H1 (cell line): ENCODE data around the gene PELO. TPM values are rescaled to one million over a fixed set of nuclear protein-coding genes. Genes with fewer than 3 reads are reported as not detected.
A peak's percentile ranks its signal among the peaks of the same experiment; 100 is the strongest.

Source experiments
- CTCF ChIA-PET: fragments of 300-600 bp; sonication (Branson Sonifier 250); formaldehyde crosslinking; loops from one replicate; lab custom pipeline; 2021; ENCODE audit not compliant: partially characterized antibody; lab: Charles Lee
- POLR2A ChIA-PET: fragments of 300-600 bp; sonication (Branson Sonifier 250); formaldehyde crosslinking; loops from one replicate; lab custom pipeline; 2021; ENCODE audit warnings: inconsistent platforms; ENCODE audit not compliant: partially characterized antibody; lab: Charles Lee
- DNase-seq, 2 experiments: peaks; one replicate each; pipeline versions ENCODE4 v3.0.0 to v3.0.0-alpha.2; 2010 to 2022; ENCODE audit warnings: low spot score in 2 of 2, low read depth in 1 of 2, mixed read lengths in 1 of 2
- FAIRE-seq: peaks from 2 replicates; lab custom pipeline; 2011; peaks lifted over from hg19 to GRCh38; lab: Jason Lieb, UNC
- H2AFZ ChIP-seq: 2 replicates; pipeline ENCODE4 v1.8.1; 2012; ENCODE audit warnings: low read length, inconsistent platforms
- H2AK5ac ChIP-seq: 2 replicates; pipeline ENCODE4 v1.6.1; 2013; ENCODE audit warnings: low read depth, low read length
- H2BK120ac ChIP-seq: replicated peaks from 2 replicates; pipeline ENCODE3; 2013; ENCODE audit warnings: low read depth, low read length, inconsistent platforms
- H2BK12ac ChIP-seq: 2 replicates; pipeline ENCODE4 v1.6.1; 2013; ENCODE audit warnings: low read depth, low read length
- H2BK15ac ChIP-seq: 2 replicates; pipeline ENCODE4 v1.6.1; 2013; ENCODE audit warnings: low read length
- H2BK20ac ChIP-seq: 2 replicates; pipeline ENCODE4 v1.6.1; 2013; ENCODE audit warnings: low read length
- H2BK5ac ChIP-seq: 2 replicates; pipeline ENCODE4 v1.6.1; 2013; ENCODE audit warnings: low read depth, low read length
- H3K14ac ChIP-seq: 2 replicates; pipeline ENCODE4 v1.6.1; 2013; ENCODE audit warnings: inconsistent platforms; ENCODE audit not compliant: insufficient read length
- H3K18ac ChIP-seq: 2 replicates; pipeline ENCODE4 v1.6.1; 2013; ENCODE audit warnings: low read length; ENCODE audit errors: extremely low read depth
- H3K23ac ChIP-seq: 2 replicates; pipeline ENCODE4 v1.6.1; 2013; ENCODE audit warnings: inconsistent platforms; ENCODE audit not compliant: insufficient read length
- H3K23me2 ChIP-seq: 2 replicates; pipeline ENCODE4 v1.6.1; 2013; ENCODE audit warnings: low read depth, low read length
- H3K27ac ChIP-seq: 2 replicates; pipeline ENCODE4 v1.6.1; 2011; ENCODE audit warnings: low read depth, low read length, inconsistent platforms
- H3K27me3 ChIP-seq, 4 experiments: replicated peaks in 1 of 4; 1 replicate in 1 of 4; 2 replicates in 3 of 4; pipeline versions ENCODE4 v1.6.1 to v1.8.1; 2011 to 2013; ENCODE audit warnings: low read length in 3 of 4, mild to moderate bottlenecking in 3 of 4, inconsistent platforms in 2 of 4, mixed read lengths in 2 of 4, moderate library complexity in 1 of 4; ENCODE audit not compliant: control insufficient read depth in 3 of 4, insufficient read depth in 3 of 4; ENCODE audit errors: extremely low read depth in 1 of 4
- H3K36me3 ChIP-seq, 4 experiments: 2 replicates each; pipeline versions ENCODE4 v1.6.1 to v1.8.1; 2011 to 2013; ENCODE audit warnings: mild to moderate bottlenecking in 4 of 4, low read length in 3 of 4, moderate library complexity in 2 of 4, control low read depth in 1 of 4, inconsistent platforms in 1 of 4; ENCODE audit not compliant: insufficient read depth in 4 of 4, control insufficient read depth in 2 of 4
- H3K4ac ChIP-seq: replicated peaks from 2 replicates; pipeline ENCODE3; 2013; ENCODE audit warnings: low read length, low read depth, mixed read lengths, inconsistent platforms; ENCODE audit not compliant: insufficient read length
- H3K4me1 ChIP-seq, 4 experiments: replicated peaks in 1 of 4; 1 replicate in 1 of 4; 2 replicates in 3 of 4; pipeline versions ENCODE4 v1.6.1 to v1.8.1; 2011 to 2013; ENCODE audit warnings: low read length in 3 of 4, inconsistent platforms in 2 of 4, mixed read lengths in 1 of 4; ENCODE audit not compliant: insufficient read depth in 4 of 4, control insufficient read depth in 3 of 4
- H3K4me2 ChIP-seq, 2 experiments: 2 replicates each; pipeline versions ENCODE4 v1.6.1 to v1.8.1; 2011 to 2013; ENCODE audit warnings: low read depth in 2 of 2, low read length in 2 of 2, control low read depth in 1 of 2, inconsistent platforms in 1 of 2, mild to moderate bottlenecking in 1 of 2; ENCODE audit not compliant: insufficient read depth in 1 of 2
- H3K4me3 ChIP-seq, 4 experiments: fragments of 200-600, 300-600 bp in 1 of 4; sonication (generic), shearing (Covaris generic), sonication (Bioruptor Twin) in 1 of 4; 2 replicates each; pipeline versions ENCODE4 v1.5.1 to v1.8.1; 2011 to 2016; ENCODE audit warnings: low read length in 4 of 4, low read depth in 3 of 4, control low read depth in 2 of 4, inconsistent platforms in 2 of 4, mild to moderate bottlenecking in 2 of 4, mixed read lengths in 1 of 4, moderate library complexity in 1 of 4; ENCODE audit not compliant: insufficient read depth in 2 of 4; ENCODE audit errors: extremely low read depth in 1 of 4
- H3K56ac ChIP-seq: replicated peaks from 2 replicates; pipeline ENCODE3; 2013; ENCODE audit warnings: low read depth, mild to moderate bottlenecking, mixed read lengths, low read length, inconsistent platforms; ENCODE audit not compliant: insufficient read length
- H3K79me1 ChIP-seq: 2 replicates; pipeline ENCODE4 v1.6.1; 2013; ENCODE audit warnings: low read depth, low read length, control low read depth
- H3K79me2 ChIP-seq, 2 experiments: 2 replicates each; pipeline versions ENCODE4 v1.6.1 to v1.8.1; 2012 to 2013; ENCODE audit warnings: low read length in 2 of 2, mild to moderate bottlenecking in 2 of 2, inconsistent platforms in 1 of 2; ENCODE audit not compliant: insufficient read depth in 2 of 2, control insufficient read depth in 1 of 2
- H3K9ac ChIP-seq, 4 experiments: replicated peaks in 1 of 4; 1 replicate in 1 of 4; 2 replicates in 3 of 4; pipeline versions ENCODE4 v1.6.1 to v1.8.1; 2011 to 2013; ENCODE audit warnings: low read depth in 3 of 4, low read length in 3 of 4, control low read depth in 2 of 4, mild to moderate bottlenecking in 2 of 4, moderate library complexity in 2 of 4, inconsistent platforms in 1 of 4; ENCODE audit errors: extremely low read depth in 1 of 4
- H3K9me3 ChIP-seq, 2 experiments: 2 replicates each; pipeline versions ENCODE4 v1.6.1 to v1.8.1; 2012 to 2013; ENCODE audit warnings: mild to moderate bottlenecking in 2 of 2, moderate library complexity in 2 of 2, control low read depth in 1 of 2, inconsistent platforms in 1 of 2, low read depth in 1 of 2, low read length in 1 of 2, mixed read lengths in 1 of 2; ENCODE audit not compliant: insufficient read depth in 2 of 2
- H4K20me1 ChIP-seq, 2 experiments: replicated peaks in 1 of 2; 2 replicates each; pipeline versions ENCODE3 to v1.8.1; 2011 to 2013; ENCODE audit warnings: inconsistent platforms in 2 of 2, low read length in 2 of 2, mild to moderate bottlenecking in 1 of 2; ENCODE audit not compliant: insufficient read depth in 2 of 2, control insufficient read depth in 1 of 2
- H4K5ac ChIP-seq: 2 replicates; pipeline ENCODE4 v1.6.1; 2013; ENCODE audit warnings: low read length, low read depth, mixed read lengths, inconsistent platforms; ENCODE audit not compliant: insufficient read length
- H4K8ac ChIP-seq: 2 replicates; pipeline ENCODE4 v1.8.0; 2013; ENCODE audit warnings: mild to moderate bottlenecking, moderate library complexity, low read length, inconsistent platforms; ENCODE audit not compliant: insufficient read depth; ENCODE audit errors: extremely low read depth
- H4K91ac ChIP-seq: replicated peaks from 2 replicates; pipeline ENCODE3; 2013; ENCODE audit warnings: low read length, mixed read lengths, inconsistent platforms; ENCODE audit not compliant: insufficient read length
- ASH2L ChIP-seq: fragments of 200-600, 300-600 bp; sonication (generic); IDR thresholded peaks from one replicate; pipeline ENCODE4 v1.7.1; 2017; ENCODE audit warnings: low read length
- MAFK ChIP-seq: IDR thresholded peaks from 2 replicates; pipeline ENCODE4 v1.6.1; 2012; ENCODE audit warnings: low read depth, mild to moderate bottlenecking, improper control_type of control experiment, low read length
- RFX5 ChIP-seq: IDR thresholded peaks from 2 replicates; pipeline ENCODE4 v1.6.1; 2011; ENCODE audit warnings: low read depth, low read length, improper control_type of control experiment, borderline replicate concordance
- SUZ12 ChIP-seq: fragments of 200-600 bp; sonication (generic); IDR thresholded peaks from 2 replicates; pipeline ENCODE4 v1.6.1; 2012; ENCODE audit warnings: mild to moderate bottlenecking, inconsistent platforms, low read length, moderate library complexity, mixed read lengths
- TEAD4 ChIP-seq: IDR thresholded peaks from 2 replicates; pipeline ENCODE4 v1.6.1; 2012; ENCODE audit warnings: low read depth, low read length, inconsistent platforms, mixed read lengths
- WGBS, 2 experiments: shearing (Covaris generic) in 1 of 2; methylation state at CpG; one replicate each; pipeline versions ENCODE4 v1.1.6 to v1.1.7; 2013 to 2015; ENCODE audit warnings: low lambda C conversion rate in 2 of 2, mixed read lengths in 2 of 2, inconsistent platforms in 1 of 2, low coverage in 1 of 2, missing lambda C conversion rate in 1 of 2; ENCODE audit not compliant: insufficient replicate concordance in 2 of 2, insufficient coverage in 1 of 2, insufficient read length in 1 of 2; ENCODE audit errors: extremely low coverage in 1 of 2, missing lambda C conversion rate in 1 of 2; 5-methylcytosine and 5-hydroxymethylcytosine counted together
- polyA plus RNA-seq, 7 experiments: library from polyadenylated mRNA; depleted of rRNA in 3 of 7; stranded (reverse) in 5 of 7; unstranded in 2 of 7; fragments of >200 nt in 5 of 7; fragments of 200-250 nt in 2 of 7; gene quantifications; 1 replicate in 5 of 7; 2 replicates in 1 of 7; 4 replicates in 1 of 7; pipeline versions ENCODE4 v1.2.1 to v1.2.3, GENCODE V29; 2011 to 2013; ENCODE audit warnings: missing spikeins in 2 of 7, mixed read lengths in 2 of 7
- total RNA-seq: library from RNA; stranded (reverse); fragmentation: NEBNext Ultra II Directional; extraction: Animal tissue kit (Norgen Biotek cat#: 25700); gene quantifications from 2 replicates; pipeline ENCODE4 v1.2.1, GENCODE V29; 2021

Gene PELO
- total and polyA plus RNA-seq, 2 of the 8 experiments (the other 6 are each of a cell fraction or from before 2014, with no cell fraction given) = 10.8 to 18.5 TPM

DNA sequence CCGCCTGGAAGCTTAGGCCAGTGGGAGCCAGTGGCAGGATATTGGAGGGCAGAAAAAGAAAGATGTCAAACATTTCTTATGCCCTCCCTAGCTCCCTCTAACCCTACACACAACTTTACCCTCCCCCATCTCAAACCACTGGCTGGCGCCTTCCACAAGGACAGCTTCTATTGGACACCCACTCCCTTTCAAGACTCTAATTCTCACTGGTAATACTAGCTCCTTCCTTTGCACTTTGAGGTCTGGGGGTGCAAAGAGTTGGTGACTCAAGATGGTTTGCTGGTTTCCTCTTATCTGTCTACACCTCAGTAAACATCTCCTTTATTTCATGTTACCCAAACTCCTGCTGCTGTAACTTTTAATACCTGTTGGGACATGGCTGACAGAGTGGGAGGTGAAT lies 11.6 kb upstream of the PELO start:
- H3K4me3 ChIP-seq = no peak overlapping the region
- no peak overlapping the region for H3K56ac ChIP-seq
- no peaks in the 10 kb centered on the region for H3K79me2 ChIP-seq
- H4K5ac ChIP-seq = no peak overlapping the region
- H2BK5ac ChIP-seq = no peak overlapping the region
- peak overlapping the region; percentile 50; the same call in 1 of the 2 replicates for H2AFZ ChIP-seq
- no peak overlapping the region for H3K23ac ChIP-seq
- H3K4me2 ChIP-seq = no peak overlapping the region
- H3K23me2 ChIP-seq = no peaks in the 10 kb centered on the region
- no peaks in the 10 kb centered on the region for H3K79me1 ChIP-seq
- POLR2A ChIA-PET = interaction anchor here (1.5 kb wide), 1 partner anchor 23 kb away, joined by 3 read pairs; no protein-coding TSS in a partner anchor
- H3K36me3 ChIP-seq = no peaks in the 10 kb centered on the region
- H3K4ac ChIP-seq = no peak overlapping the region
- H2BK120ac ChIP-seq = no peak overlapping the region
- DNase-seq = no peak
- peaks cover 0 to 3% (median 0%) of the 10 kb centered on the region in 4 experiments; a peak in 1 of 7 replicates for H3K4me1 ChIP-seq
- H2BK20ac ChIP-seq = no peak overlapping the region
- no peak overlapping the region for H3K18ac ChIP-seq
- H4K91ac ChIP-seq = no peak overlapping the region
- H4K8ac ChIP-seq = no peak overlapping the region
- no peaks in the 10 kb centered on the region for H3K9me3 ChIP-seq
- H3K9ac ChIP-seq = no peak overlapping the region
- 88% methylated on average over 2 of the region's 2 CpGs; no CpG with 5 or more reads in 1 of the 2 experiments for WGBS, 2 experiments
- H2BK15ac ChIP-seq = no peak overlapping the region
- CTCF ChIA-PET = interaction anchor here (0.8 to 1.1 kb wide), 2 partner anchors 8 to 15 kb away, joined by 3 read pairs; no protein-coding TSS in a partner anchor
- no peaks in the 10 kb centered on the region for H4K20me1 ChIP-seq
- no peak overlapping the region for H3K27ac ChIP-seq
- no peak overlapping the region for H2BK12ac ChIP-seq
- no peak for FAIRE-seq
- H2AK5ac ChIP-seq = no peak overlapping the region
- H3K14ac ChIP-seq = no peak overlapping the region
- no peaks in the 10 kb centered on the region for H3K27me3 ChIP-seq
- no peak for TF ChIP-seq MAFK
- no peak for TF ChIP-seq ASH2L
- TF ChIP-seq RFX5 = no peak
- no peak for TF ChIP-seq SUZ12
- no peak for TF ChIP-seq TEAD4
